K562 (cell line): ENCODE measurements around the gene SCMH1. TPM values are rescaled to one million over a fixed set of nuclear protein-coding genes. Genes with fewer than 3 reads are reported as not detected.

Experiments
- ATAC-seq: fragments of 200-7000 bp; cut with Tn5 transposase; 3 replicates; pipeline ENCODE4 v1.9.1; 2020; ENCODE audit warnings: moderate library complexity
- BruUV-seq: library from RNA; stranded (reverse); fragments of 400-500 nt; replicated peaks from 2 replicates; lab custom pipeline; 2021; lab: Mats Ljungman, UMichigan
- CTCF ChIA-PET: fragments of 300-600 bp; formaldehyde crosslinking; extraction: SDS; loops from one replicate; lab custom pipeline; 2021; ENCODE audit warnings: low intra/inter-chr PET ratio; lab: Yijun Ruan, JAX
- POLR2A ChIA-PET: fragments of 300-600, 350-650 bp; sonication (Branson Sonifier 250); formaldehyde crosslinking; extraction: SDS; loops from one replicate; lab custom pipeline; 2021; ENCODE audit warnings: antibody characterized with exemption, inconsistent platforms; lab: Yijun Ruan, JAX
- DNase-seq, 4 experiments: peaks; one replicate each; pipeline versions ENCODE4 v3.0.0 to v3.0.0-alpha.2; 2011 to 2018; ENCODE audit warnings: low spot score in 3 of 4, mixed read lengths in 3 of 4; ENCODE audit errors: extremely low read depth in 1 of 4
- FAIRE-seq: peaks from 2 replicates; lab custom pipeline; 2011; peaks lifted over from hg19 to GRCh38; lab: Jason Lieb, UNC
- H2AFZ ChIP-seq: 2 replicates; pipeline ENCODE4 v1.6.0; 2011; ENCODE audit warnings: low read depth, low read length, control low read depth, inconsistent platforms
- H3K27ac ChIP-seq: fragments of 200-600 bp; 3 replicates; pipeline ENCODE4 v1.8.0; 2011; ENCODE audit warnings: low read depth, mild to moderate bottlenecking, control low read depth, inconsistent platforms, low read length, moderate library complexity, mixed read lengths; ENCODE audit errors: extremely low read depth
- H3K27me3 ChIP-seq, 2 experiments: fragments of 300-600 bp in 1 of 2; 2 replicates in 1 of 2; 3 replicates in 1 of 2; pipeline versions ENCODE4 v1.6.0 to v1.8.0; 2011; ENCODE audit warnings: inconsistent platforms in 2 of 2, low read length in 2 of 2, mild to moderate bottlenecking in 1 of 2, mixed read lengths in 1 of 2, moderate library complexity in 1 of 2; ENCODE audit not compliant: control insufficient read depth in 2 of 2, insufficient read depth in 2 of 2
- H3K36me3 ChIP-seq: fragments of 300-600 bp; 3 replicates; pipeline ENCODE4 v1.8.0; 2011; ENCODE audit warnings: mild to moderate bottlenecking, low read length, inconsistent platforms; ENCODE audit not compliant: control insufficient read depth, insufficient read depth
- H3K4me1 ChIP-seq, 2 experiments: fragments of 200-600 bp in 1 of 2; replicated peaks in 1 of 2; 2 replicates in 1 of 2; 3 replicates in 1 of 2; pipeline versions ENCODE4 v1.5.1 to v1.8.0; 2011; ENCODE audit warnings: inconsistent platforms in 2 of 2, low read length in 2 of 2, mild to moderate bottlenecking in 1 of 2, mixed read lengths in 1 of 2, moderate library complexity in 1 of 2; ENCODE audit not compliant: control insufficient read depth in 2 of 2, insufficient read depth in 2 of 2
- H3K4me2 ChIP-seq: 2 replicates; pipeline ENCODE4 v1.6.1; 2011; ENCODE audit warnings: low read length, control low read depth, inconsistent platforms, mixed read lengths; ENCODE audit not compliant: insufficient read depth
- H3K4me3 ChIP-seq: fragments of 200-600 bp; sonication (generic), shearing (Covaris generic); 2 replicates; pipeline ENCODE4 v1.5.1; 2016; ENCODE audit warnings: control low read depth, inconsistent platforms
- H3K79me2 ChIP-seq: fragments of 200-600 bp; 3 replicates; pipeline ENCODE4 v1.8.0; 2011; ENCODE audit warnings: low read length, inconsistent platforms; ENCODE audit not compliant: control insufficient read depth, insufficient read depth
- H3K9ac ChIP-seq, 2 experiments: 2 replicates each; pipeline versions ENCODE4 v1.6.0 to v1.6.1; 2011; ENCODE audit warnings: low read depth in 2 of 2, low read length in 2 of 2, control low read depth in 1 of 2, inconsistent platforms in 1 of 2, mild to moderate bottlenecking in 1 of 2, mixed read lengths in 1 of 2; ENCODE audit not compliant: insufficient read depth in 1 of 2
- H3K9me1 ChIP-seq: one replicate; pipeline ENCODE4 v1.6.0; 2011; ENCODE audit warnings: inconsistent platforms, mild to moderate bottlenecking, low read length, moderate library complexity; ENCODE audit not compliant: control insufficient read depth, insufficient read depth
- H3K9me3 ChIP-seq: replicated peaks from 2 replicates; pipeline ENCODE4 v1.5.1; 2011; ENCODE audit warnings: low read depth, low read length, inconsistent platforms; ENCODE audit not compliant: control insufficient read depth, insufficient read depth
- H4K20me1 ChIP-seq: replicated peaks from 2 replicates; pipeline ENCODE4 v1.6.1; 2011; ENCODE audit warnings: low read length, inconsistent platforms, mixed read lengths; ENCODE audit not compliant: control insufficient read depth, insufficient read depth
- ATF4 ChIP-seq: fragments of 450-650 bp; formaldehyde crosslinking; IDR thresholded peaks from 2 replicates; pipeline ENCODE4 v1.4.0; 2022; ENCODE audit warnings: mild to moderate bottlenecking, moderate library complexity
- HDGF ChIP-seq: fragments of 450-650 bp; IDR thresholded peaks from 2 replicates; pipeline ENCODE4 v1.6.1; 2016
- KDM5B ChIP-seq: fragments of 200-600 bp; sonication (generic); IDR thresholded peaks from 2 replicates; pipeline ENCODE4 v1.6.1; 2012; ENCODE audit warnings: low read depth, mild to moderate bottlenecking, moderate library complexity, low read length, control low read depth, inconsistent platforms; ENCODE audit not compliant: insufficient replicate concordance
- NR2C2 ChIP-seq, 2 experiments: fragments of 200-800 bp in 1 of 2; sonication (Bioruptor generic) in 1 of 2; sonication (generic) in 1 of 2; formaldehyde crosslinking in 1 of 2; IDR thresholded peaks; 2 replicates each; pipeline versions ENCODE4 v1.6.1 to v1.8.0; 2016 to 2022; ENCODE audit warnings: mild to moderate bottlenecking in 1 of 2, missing compliant biosample characterization in 1 of 2, missing genetic modification characterization in 1 of 2, missing genetic modification reagents in 1 of 2
- PTBP1 ChIP-seq: fragments of 200-400 bp; formaldehyde crosslinking; IDR thresholded peaks from 2 replicates; pipeline ENCODE4 v1.6.1; 2017; ENCODE audit warnings: low read depth, low read length
- ZNF263 ChIP-seq: sonication (generic); formaldehyde crosslinking; IDR thresholded peaks from 2 replicates; pipeline ENCODE4 v1.8.0; 2022; ENCODE audit warnings: mild to moderate bottlenecking, missing genetic modification reagents, borderline replicate concordance
- WGBS: fragments of 100-300 bp; shearing (Covaris generic); methylation state at CpG from one replicate; pipeline ENCODE4 v1.1.6; 2016; ENCODE audit warnings: low coverage, mixed read lengths; ENCODE audit not compliant: insufficient coverage; ENCODE audit errors: missing lambda C conversion rate; 5-methylcytosine and 5-hydroxymethylcytosine counted together
- in situ Hi-C: fragments of 300-500 bp; cut with MboI; formaldehyde crosslinking; loops from 4 replicates; pipeline ENCODE4 v1.15.0; 2018; ENCODE audit warnings: inconsistent platforms, mixed read lengths
- intact Hi-C: fragments of 100-400 bp; cut with micrococcal nuclease; formaldehyde crosslinking; loops from 2 replicates; pipeline ENCODE4 v1.14.2; 2022
- polyA plus RNA-seq, 8 experiments: library from polyadenylated mRNA; depleted of rRNA in 4 of 8; stranded (reverse) in 5 of 8; unstranded in 3 of 8; fragments of >200 nt; fragmentation: Nextera tagmentation in 2 of 8; fragmentation: Illumina TruSeq in 1 of 8; extraction: Ambion mirVana in 2 of 8; extraction: Trizol in 1 of 8; gene quantifications; 2 replicates each; pipeline versions ENCODE4 v1.2.1 to v1.2.3, GENCODE V29; 2011 to 2014; ENCODE audit warnings: inconsistent platforms in 1 of 8, missing spikeins in 1 of 8
- total RNA-seq, 7 experiments: library from RNA; depleted of rRNA in 6 of 7; stranded (reverse); fragments of >200 nt in 6 of 7; fragmentation: Illumina TruSeq in 2 of 7; extraction: Trizol in 2 of 7; gene quantifications; 2 replicates each; pipeline versions ENCODE4 v1.2.1 to v1.2.3, GENCODE V29; 2011 to 2021; ENCODE audit warnings: low replicate concordance in 1 of 7

Gene SCMH1
- total and polyA plus RNA-seq, 9 of the 15 experiments (the other 6 are each of a cell fraction or from before 2014, with no cell fraction given): 8.5 to 37.0 (median 26.8) TPM

GRCh38 chr1:41003127-41003639 lies 238.9 kb downstream of the SCMH1 start:
- ChIA-PET POLR2A (interaction anchor here (0.5 to 1.9 kb wide), 18 partner anchors 10 to 312 kb away, joined by 3 to 19 read pairs (median 4); partner anchors contain the start of genes NFYC and SLFNL1), CTCF (interaction anchor here (2.0 kb wide), 1 partner anchor 154 kb away, joined by 16 read pairs; no protein-coding TSS in a partner anchor)
- Histone ChIP-seq H3K4me3 (no peak overlapping the region), H3K27me3 (no peaks in the 10 kb centered on the region; a peak in 1 of 5 replicates), H4K20me1 (peaks cover 20% of the 10 kb centered on the region), H3K9ac (peak overlapping the region in 1 of 2 experiments; percentile 49; a peak in 1 of 4 replicates), H3K9me3 (no peaks in the 10 kb centered on the region), H2AFZ (no peak overlapping the region), H3K79me2 (peaks cover 8% of the 10 kb centered on the region; the same call in 2 of the 3 replicates), H3K36me3 (peaks cover 95% of the 10 kb centered on the region), H3K9me1 (peaks cover 10% of the 10 kb centered on the region), H3K27ac (no peak overlapping the region), H3K4me1 (peaks cover 13 to 17% of the 10 kb centered on the region in 2 experiments; a peak in 4 of 5 replicates), H3K4me2 (peak overlapping the region; percentile 28)
- TF ChIP-seq ATF4 (CRISPR knock-in tag) (no peak), HDGF (0 out of 2 replicates have a peak, but pooled peaks have one; percentile 39), PTBP1 (no peak), ZNF263 (peak; percentile 54; the same call in 1 of the 2 replicates), NR2C2 (CRISPR knock-in tag; IDR thresholded peaks at IDR 0.05) (no peak), NR2C2 (tag; IDR thresholded peaks at IDR 0.05) (peak; percentile 43; the same call in 1 of the 2 replicates), KDM5B (peak; percentile 32)
- 64% methylated on average over 9 of the region's 9 CpGs for WGBS
- ATAC-seq: peak; percentile 2; the same call in 2 of the 3 replicates
- in situ Hi-C loops: no loop called here
- no TSS peak for BruUV-seq
- no peak for FAIRE-seq
- no peak for DNase-seq
- intact Hi-C loops: loop anchor here (1.0 to 5.0 kb wide), 2 partner anchors 24 to 141 kb away; partner anchors contain the start of genes CITED4 and CTPS1
